K562 (cell line): ENCODE measurements around the gene PYCR2.

Experiments used
- ATF6 ChIP-seq: sonication (generic); formaldehyde crosslinking; IDR thresholded peaks from 2 replicates; pipeline ENCODE4 v1.4.0; 2020; ENCODE audit warnings: mild to moderate bottlenecking, missing genetic modification reagents
- BHLHE40 ChIP-seq: IDR thresholded peaks from 2 replicates; pipeline ENCODE4 v1.6.1; 2011; ENCODE audit warnings: low read length, improper control_type of control experiment
- CTBP1 ChIP-seq: fragments of 450-650 bp; IDR thresholded peaks from 2 replicates; pipeline ENCODE4 v1.6.1; 2016; ENCODE audit warnings: borderline replicate concordance
- ELF1 ChIP-seq: fragments of 200-800 bp; sonication (Bioruptor generic); IDR thresholded peaks from 2 replicates; pipeline ENCODE4 v1.6.1; 2016; ENCODE audit warnings: missing genetic modification characterization, missing compliant biosample characterization
- GTF3C2 ChIP-seq: IDR thresholded peaks from 3 replicates; pipeline ENCODE4 v1.6.1; 2011; ENCODE audit warnings: borderline replicate concordance, mild to moderate bottlenecking, moderate library complexity; ENCODE audit not compliant: insufficient read length; ENCODE audit errors: extremely low read depth
- HNRNPH1 ChIP-seq: fragments of 200-400 bp; formaldehyde crosslinking; optimal IDR thresholded peaks from 2 replicates; pipeline ENCODE3; 2017; ENCODE audit warnings: low read depth, mild to moderate bottlenecking, low read length, moderate library complexity
- MAX ChIP-seq: sonication (generic); formaldehyde crosslinking; IDR thresholded peaks from 2 replicates; pipeline ENCODE4 v1.9.0; 2022; ENCODE audit warnings: mild to moderate bottlenecking, missing genetic modification reagents
- PHF8 ChIP-seq: fragments of 200-600 bp; sonication (generic); IDR thresholded peaks from 2 replicates; pipeline ENCODE4 v1.6.1; 2012; ENCODE audit warnings: mixed run types, mild to moderate bottlenecking, inconsistent platforms, low read length, moderate library complexity, borderline replicate concordance
- SMARCA5 ChIP-seq: fragments of 450-650 bp; IDR thresholded peaks from 2 replicates; pipeline ENCODE4 v1.6.1; 2016

DNA sequence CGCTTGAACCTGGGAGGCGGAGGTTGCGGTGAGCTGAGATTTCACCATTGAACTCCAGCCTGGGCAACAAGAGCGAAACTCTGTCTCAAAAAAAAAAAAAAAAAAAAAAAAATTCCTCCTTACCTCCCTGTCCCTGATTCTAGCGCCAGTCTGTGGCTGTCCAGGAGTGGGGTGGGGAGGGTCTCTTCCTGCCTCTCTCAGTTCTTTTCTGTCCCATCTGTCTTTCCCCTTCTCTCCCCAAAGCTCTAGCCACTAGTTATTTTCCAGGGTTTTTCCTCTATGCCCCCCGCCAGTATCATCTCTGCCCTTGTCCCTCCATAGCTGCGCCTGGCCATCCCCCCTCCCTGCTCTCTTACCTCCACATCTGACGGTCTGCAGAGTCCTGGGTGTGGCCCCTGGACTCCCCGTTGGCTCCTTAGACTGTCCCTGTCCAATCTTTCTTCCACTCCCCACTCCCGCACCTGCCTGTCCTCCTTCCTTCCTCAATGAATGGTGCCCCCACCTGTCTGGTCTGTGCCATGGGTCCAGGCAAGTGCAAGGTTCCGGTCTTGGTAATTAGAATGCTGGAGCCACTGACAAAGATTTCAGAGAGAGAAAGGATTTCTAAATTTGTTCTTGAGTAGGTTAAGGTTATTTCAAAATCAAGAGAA is 40.3 kb downstream of the PYCR2 start:
- TF ChIP-seq ATF6 (CRISPR knock-in tag) (no peak), BHLHE40 (no peak), PHF8 (no peak), GTF3C2 (no peak), CTBP1 (no peak), HNRNPH1 (no peak), MAX (CRISPR knock-in tag) (no peak), SMARCA5 (0 out of 2 replicates have a peak, but pooled peaks have one; percentile 4), ELF1 (tag) (no peak)
